ENCODE data around the gene SNRNP35.

DNA sequence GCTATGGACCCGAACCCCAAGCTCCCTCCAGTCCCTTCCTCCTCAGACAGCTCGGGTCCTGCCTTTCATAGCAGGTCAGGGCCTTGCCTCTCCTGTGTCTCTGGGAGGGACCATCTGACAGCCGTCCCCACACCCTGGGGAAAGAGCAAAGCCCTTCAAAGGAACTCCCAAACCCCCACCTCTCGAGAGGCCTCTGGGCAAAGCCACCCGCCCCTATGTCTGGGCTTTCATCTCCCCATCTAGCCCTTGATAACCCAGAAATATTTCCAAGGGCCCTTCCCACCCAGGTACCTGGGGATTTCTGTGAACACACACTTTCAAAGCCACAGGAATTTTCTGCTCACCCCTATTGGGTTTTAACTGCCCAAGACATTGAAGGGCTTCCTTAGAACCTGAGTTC is 32.1 kb downstream of the SNRNP35 start:
- no peak for TF ChIP-seq ZBTB1 (tag by site-specific recombination; IDR thresholded peaks at IDR 0.05)
- no peak for TF ChIP-seq SETDB1 (IDR thresholded peaks at IDR 0.05; ENCODE audit: insufficient read length, low read length)
- TF ChIP-seq, protein P1, sequence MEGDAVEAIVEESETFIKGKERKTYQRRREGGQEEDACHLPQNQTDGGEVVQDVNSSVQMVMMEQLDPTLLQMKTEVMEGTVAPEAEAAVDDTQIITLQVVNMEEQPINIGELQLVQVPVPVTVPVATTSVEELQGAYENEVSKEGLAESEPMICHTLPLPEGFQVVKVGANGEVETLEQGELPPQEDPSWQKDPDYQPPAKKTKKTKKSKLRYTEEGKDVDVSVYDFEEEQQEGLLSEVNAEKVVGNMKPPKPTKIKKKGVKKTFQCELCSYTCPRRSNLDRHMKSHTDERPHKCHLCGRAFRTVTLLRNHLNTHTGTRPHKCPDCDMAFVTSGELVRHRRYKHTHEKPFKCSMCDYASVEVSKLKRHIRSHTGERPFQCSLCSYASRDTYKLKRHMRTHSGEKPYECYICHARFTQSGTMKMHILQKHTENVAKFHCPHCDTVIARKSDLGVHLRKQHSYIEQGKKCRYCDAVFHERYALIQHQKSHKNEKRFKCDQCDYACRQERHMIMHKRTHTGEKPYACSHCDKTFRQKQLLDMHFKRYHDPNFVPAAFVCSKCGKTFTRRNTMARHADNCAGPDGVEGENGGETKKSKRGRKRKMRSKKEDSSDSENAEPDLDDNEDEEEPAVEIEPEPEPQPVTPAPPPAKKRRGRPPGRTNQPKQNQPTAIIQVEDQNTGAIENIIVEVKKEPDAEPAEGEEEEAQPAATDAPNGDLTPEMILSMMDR (tag by site-specific recombination; IDR thresholded peaks at IDR 0.05): no peak
- no peak for TF ChIP-seq ZNF114 (tag by site-specific recombination; IDR thresholded peaks at IDR 0.05)
- TF ChIP-seq, protein P2, sequence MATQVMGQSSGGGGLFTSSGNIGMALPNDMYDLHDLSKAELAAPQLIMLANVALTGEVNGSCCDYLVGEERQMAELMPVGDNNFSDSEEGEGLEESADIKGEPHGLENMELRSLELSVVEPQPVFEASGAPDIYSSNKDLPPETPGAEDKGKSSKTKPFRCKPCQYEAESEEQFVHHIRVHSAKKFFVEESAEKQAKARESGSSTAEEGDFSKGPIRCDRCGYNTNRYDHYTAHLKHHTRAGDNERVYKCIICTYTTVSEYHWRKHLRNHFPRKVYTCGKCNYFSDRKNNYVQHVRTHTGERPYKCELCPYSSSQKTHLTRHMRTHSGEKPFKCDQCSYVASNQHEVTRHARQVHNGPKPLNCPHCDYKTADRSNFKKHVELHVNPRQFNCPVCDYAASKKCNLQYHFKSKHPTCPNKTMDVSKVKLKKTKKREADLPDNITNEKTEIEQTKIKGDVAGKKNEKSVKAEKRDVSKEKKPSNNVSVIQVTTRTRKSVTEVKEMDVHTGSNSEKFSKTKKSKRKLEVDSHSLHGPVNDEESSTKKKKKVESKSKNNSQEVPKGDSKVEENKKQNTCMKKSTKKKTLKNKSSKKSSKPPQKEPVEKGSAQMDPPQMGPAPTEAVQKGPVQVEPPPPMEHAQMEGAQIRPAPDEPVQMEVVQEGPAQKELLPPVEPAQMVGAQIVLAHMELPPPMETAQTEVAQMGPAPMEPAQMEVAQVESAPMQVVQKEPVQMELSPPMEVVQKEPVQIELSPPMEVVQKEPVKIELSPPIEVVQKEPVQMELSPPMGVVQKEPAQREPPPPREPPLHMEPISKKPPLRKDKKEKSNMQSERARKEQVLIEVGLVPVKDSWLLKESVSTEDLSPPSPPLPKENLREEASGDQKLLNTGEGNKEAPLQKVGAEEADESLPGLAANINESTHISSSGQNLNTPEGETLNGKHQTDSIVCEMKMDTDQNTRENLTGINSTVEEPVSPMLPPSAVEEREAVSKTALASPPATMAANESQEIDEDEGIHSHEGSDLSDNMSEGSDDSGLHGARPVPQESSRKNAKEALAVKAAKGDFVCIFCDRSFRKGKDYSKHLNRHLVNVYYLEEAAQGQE (tag by site-specific recombination; IDR thresholded peaks at IDR 0.05): no peak
- no peak for TF ChIP-seq ZBTB21 (tag by site-specific recombination; IDR thresholded peaks at IDR 0.05)
- no peak for TF ChIP-seq ZEB2 (tag by site-specific recombination; IDR thresholded peaks at IDR 0.05)
- no peak for TF ChIP-seq ZNF324 (tag by site-specific recombination; IDR thresholded peaks at IDR 0.05)
- no peak for TF ChIP-seq TRIM28 (IDR thresholded peaks at IDR 0.05; ENCODE audit: borderline replicate concordance, low read length)
- TF ChIP-seq OVOL3 (tag by site-specific recombination; IDR thresholded peaks at IDR 0.05): no peak
- TF ChIP-seq, protein P3, sequence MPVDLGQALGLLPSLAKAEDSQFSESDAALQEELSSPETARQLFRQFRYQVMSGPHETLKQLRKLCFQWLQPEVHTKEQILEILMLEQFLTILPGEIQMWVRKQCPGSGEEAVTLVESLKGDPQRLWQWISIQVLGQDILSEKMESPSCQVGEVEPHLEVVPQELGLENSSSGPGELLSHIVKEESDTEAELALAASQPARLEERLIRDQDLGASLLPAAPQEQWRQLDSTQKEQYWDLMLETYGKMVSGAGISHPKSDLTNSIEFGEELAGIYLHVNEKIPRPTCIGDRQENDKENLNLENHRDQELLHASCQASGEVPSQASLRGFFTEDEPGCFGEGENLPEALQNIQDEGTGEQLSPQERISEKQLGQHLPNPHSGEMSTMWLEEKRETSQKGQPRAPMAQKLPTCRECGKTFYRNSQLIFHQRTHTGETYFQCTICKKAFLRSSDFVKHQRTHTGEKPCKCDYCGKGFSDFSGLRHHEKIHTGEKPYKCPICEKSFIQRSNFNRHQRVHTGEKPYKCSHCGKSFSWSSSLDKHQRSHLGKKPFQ (tag by site-specific recombination; IDR thresholded peaks at IDR 0.05): no peak

Measured in HEK293 (cell line).